Measurements from ENCODE around the gene TM6SF1. TPM values are rescaled to one million over a fixed set of nuclear protein-coding genes. Genes with fewer than 3 reads are reported as not detected.
"Not testable (repeated sequence)": the region's sequence is repeated elsewhere in the genome, so short reads cannot be mapped to it uniquely, and the experiment has no call there.

The TM6SF1 gene
- total and polyA plus RNA-seq, 4 donors: 0.65 to 2.1 (median 1.3) TPM

DNA sequence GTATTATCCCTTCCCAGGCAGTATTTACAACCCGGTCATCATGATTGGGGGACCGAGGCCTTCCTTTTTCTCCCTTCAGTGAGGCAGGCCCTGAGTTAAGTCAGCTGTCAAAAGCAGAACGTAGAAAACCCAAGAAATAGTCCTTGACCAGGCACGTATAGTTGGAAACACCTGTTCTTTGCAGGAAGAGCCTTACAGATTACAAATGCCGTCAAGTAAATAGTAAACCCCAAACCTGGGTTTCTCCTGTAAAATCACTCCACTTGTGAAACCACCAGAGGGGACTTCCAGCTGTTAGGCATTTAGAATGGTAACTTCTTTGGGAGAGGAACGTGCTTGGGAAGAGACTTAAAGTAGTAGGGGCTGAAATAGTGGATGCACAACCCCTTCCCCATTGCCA lies 39.4 kb upstream of the TM6SF1 start:
- Histone ChIP-seq H3K4me1 (ENCODE audit: control insufficient read depth in 4 of 4, insufficient read depth in 4 of 4, low read length in 3 of 4) (peaks cover 4 to 27% (median 19%) of the 10 kb centered on the region in 4 donors), H3K9me3 (ENCODE audit: control insufficient read depth in 4 of 4, low read length in 3 of 4) (peaks cover 0 to 1% (median under 1%) of the 10 kb centered on the region in 4 donors), H3K27ac (ENCODE audit: low read depth in 1 of 2, low read length in 2 of 2) (peak overlapping the region in 1 of 2 donors; percentile 46), H3K9ac (ENCODE audit: low read depth in 1 of 2, low read length in 2 of 2) (no peak overlapping the region), H3K27me3 (ENCODE audit: control insufficient read depth in 4 of 4, insufficient read depth in 4 of 4, low read length in 3 of 4) (no peaks in the 10 kb centered on the region), H3K4me3 (ENCODE audit: low read depth in 1 of 3, low read length in 3 of 3) (no peak overlapping the region), H3K36me3 (ENCODE audit: control insufficient read depth in 4 of 4, insufficient read depth in 3 of 4, low read depth in 1 of 4, low read length in 3 of 4) (no peaks in the 10 kb centered on the region)
- 90% methylated on average over 6 of the region's 6 CpGs for WGBS
- TF ChIP-seq HNF4G (IDR thresholded peaks at IDR 0.05) (no peak), JUND (IDR thresholded peaks at IDR 0.05) (no peak), EGR1 (IDR thresholded peaks at IDR 0.05; ENCODE audit: low read depth in 2 of 2) (no peak), RXRA (IDR thresholded peaks at IDR 0.05) (no peak), YY1 (IDR thresholded peaks at IDR 0.05) (no peak), NR2F2 (IDR thresholded peaks at IDR 0.05) (no peak), FOXA2 (IDR thresholded peaks at IDR 0.05) (no peak), SP1 (IDR thresholded peaks at IDR 0.05) (no peak), GABPA (IDR thresholded peaks at IDR 0.05 in 1 of 2, conservative IDR thresholded peaks at IDR 0.05 in 1 of 2) (no peak), RAD21 (IDR thresholded peaks at IDR 0.05) (no peak)
- TF ChIP-seq, protein P1, sequence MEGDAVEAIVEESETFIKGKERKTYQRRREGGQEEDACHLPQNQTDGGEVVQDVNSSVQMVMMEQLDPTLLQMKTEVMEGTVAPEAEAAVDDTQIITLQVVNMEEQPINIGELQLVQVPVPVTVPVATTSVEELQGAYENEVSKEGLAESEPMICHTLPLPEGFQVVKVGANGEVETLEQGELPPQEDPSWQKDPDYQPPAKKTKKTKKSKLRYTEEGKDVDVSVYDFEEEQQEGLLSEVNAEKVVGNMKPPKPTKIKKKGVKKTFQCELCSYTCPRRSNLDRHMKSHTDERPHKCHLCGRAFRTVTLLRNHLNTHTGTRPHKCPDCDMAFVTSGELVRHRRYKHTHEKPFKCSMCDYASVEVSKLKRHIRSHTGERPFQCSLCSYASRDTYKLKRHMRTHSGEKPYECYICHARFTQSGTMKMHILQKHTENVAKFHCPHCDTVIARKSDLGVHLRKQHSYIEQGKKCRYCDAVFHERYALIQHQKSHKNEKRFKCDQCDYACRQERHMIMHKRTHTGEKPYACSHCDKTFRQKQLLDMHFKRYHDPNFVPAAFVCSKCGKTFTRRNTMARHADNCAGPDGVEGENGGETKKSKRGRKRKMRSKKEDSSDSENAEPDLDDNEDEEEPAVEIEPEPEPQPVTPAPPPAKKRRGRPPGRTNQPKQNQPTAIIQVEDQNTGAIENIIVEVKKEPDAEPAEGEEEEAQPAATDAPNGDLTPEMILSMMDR (IDR thresholded peaks at IDR 0.05; ENCODE audit: low read depth, low read length, missing input control): no peak
- TF ChIP-seq, protein P2, sequence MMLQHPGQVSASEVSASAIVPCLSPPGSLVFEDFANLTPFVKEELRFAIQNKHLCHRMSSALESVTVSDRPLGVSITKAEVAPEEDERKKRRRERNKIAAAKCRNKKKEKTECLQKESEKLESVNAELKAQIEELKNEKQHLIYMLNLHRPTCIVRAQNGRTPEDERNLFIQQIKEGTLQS (IDR thresholded peaks at IDR 0.05): no peak
- TF ChIP-seq, protein P3, sequence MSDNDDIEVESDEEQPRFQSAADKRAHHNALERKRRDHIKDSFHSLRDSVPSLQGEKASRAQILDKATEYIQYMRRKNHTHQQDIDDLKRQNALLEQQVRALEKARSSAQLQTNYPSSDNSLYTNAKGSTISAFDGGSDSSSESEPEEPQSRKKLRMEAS (IDR thresholded peaks at IDR 0.05): no peak
- TF ChIP-seq, protein P4, sequence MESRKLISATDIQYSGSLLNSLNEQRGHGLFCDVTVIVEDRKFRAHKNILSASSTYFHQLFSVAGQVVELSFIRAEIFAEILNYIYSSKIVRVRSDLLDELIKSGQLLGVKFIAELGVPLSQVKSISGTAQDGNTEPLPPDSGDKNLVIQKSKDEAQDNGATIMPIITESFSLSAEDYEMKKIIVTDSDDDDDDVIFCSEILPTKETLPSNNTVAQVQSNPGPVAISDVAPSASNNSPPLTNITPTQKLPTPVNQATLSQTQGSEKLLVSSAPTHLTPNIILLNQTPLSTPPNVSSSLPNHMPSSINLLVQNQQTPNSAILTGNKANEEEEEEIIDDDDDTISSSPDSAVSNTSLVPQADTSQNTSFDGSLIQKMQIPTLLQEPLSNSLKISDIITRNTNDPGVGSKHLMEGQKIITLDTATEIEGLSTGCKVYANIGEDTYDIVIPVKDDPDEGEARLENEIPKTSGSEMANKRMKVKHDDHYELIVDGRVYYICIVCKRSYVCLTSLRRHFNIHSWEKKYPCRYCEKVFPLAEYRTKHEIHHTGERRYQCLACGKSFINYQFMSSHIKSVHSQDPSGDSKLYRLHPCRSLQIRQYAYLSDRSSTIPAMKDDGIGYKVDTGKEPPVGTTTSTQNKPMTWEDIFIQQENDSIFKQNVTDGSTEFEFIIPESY (IDR thresholded peaks at IDR 0.05): no peak
- TF ChIP-seq, protein P5, sequence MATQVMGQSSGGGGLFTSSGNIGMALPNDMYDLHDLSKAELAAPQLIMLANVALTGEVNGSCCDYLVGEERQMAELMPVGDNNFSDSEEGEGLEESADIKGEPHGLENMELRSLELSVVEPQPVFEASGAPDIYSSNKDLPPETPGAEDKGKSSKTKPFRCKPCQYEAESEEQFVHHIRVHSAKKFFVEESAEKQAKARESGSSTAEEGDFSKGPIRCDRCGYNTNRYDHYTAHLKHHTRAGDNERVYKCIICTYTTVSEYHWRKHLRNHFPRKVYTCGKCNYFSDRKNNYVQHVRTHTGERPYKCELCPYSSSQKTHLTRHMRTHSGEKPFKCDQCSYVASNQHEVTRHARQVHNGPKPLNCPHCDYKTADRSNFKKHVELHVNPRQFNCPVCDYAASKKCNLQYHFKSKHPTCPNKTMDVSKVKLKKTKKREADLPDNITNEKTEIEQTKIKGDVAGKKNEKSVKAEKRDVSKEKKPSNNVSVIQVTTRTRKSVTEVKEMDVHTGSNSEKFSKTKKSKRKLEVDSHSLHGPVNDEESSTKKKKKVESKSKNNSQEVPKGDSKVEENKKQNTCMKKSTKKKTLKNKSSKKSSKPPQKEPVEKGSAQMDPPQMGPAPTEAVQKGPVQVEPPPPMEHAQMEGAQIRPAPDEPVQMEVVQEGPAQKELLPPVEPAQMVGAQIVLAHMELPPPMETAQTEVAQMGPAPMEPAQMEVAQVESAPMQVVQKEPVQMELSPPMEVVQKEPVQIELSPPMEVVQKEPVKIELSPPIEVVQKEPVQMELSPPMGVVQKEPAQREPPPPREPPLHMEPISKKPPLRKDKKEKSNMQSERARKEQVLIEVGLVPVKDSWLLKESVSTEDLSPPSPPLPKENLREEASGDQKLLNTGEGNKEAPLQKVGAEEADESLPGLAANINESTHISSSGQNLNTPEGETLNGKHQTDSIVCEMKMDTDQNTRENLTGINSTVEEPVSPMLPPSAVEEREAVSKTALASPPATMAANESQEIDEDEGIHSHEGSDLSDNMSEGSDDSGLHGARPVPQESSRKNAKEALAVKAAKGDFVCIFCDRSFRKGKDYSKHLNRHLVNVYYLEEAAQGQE (IDR thresholded peaks at IDR 0.05): no peak
- no peak for DNase-seq (ENCODE audit: low spot score)

DNA sequence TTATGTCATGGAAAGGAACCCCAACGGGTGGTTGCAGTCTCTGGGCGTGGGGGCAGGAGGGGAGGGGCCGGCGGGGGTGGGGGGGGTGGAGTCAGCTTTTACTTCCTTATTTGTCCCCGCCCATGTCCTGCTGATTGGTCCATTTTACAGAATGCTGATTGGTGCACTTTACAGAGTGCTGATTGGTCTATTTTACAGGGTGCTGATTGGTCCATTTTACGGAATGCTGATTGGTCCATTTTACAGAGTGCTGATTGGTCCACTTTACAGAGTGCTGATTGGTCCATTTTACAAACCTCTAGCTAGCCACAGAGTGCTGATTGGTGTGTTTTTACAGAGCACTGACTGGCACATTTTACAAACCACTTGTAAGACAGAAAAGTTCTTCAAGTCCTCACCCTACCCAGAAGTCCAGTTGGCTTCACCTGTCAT lies 38.2 kb upstream of the TM6SF1 start:
- H3K27me3 ChIP-seq (ENCODE audit: control insufficient read depth in 4 of 4, insufficient read depth in 4 of 4, low read length in 3 of 4); H3K9ac ChIP-seq (ENCODE audit: low read depth in 1 of 2, low read length in 2 of 2); DNase-seq (ENCODE audit: low spot score); H3K9me3 ChIP-seq (ENCODE audit: control insufficient read depth in 4 of 4, low read length in 3 of 4); H3K27ac ChIP-seq (ENCODE audit: low read depth in 1 of 2, low read length in 2 of 2); H3K4me3 ChIP-seq (ENCODE audit: low read depth in 1 of 3, low read length in 3 of 3); H3K36me3 ChIP-seq (ENCODE audit: control insufficient read depth in 4 of 4, insufficient read depth in 3 of 4, low read depth in 1 of 4, low read length in 3 of 4): not testable (repeated sequence)
- H3K4me1 ChIP-seq (ENCODE audit: control insufficient read depth in 4 of 4, insufficient read depth in 4 of 4, low read length in 3 of 4): peaks cover 2 to 17% (median 11%) of the 10 kb centered on the region in 4 donors
- WGBS: 69% methylated on average over 6 of the region's 6 CpGs
